Endothelial cell of umbilical vein (primary cell): ENCODE measurements around the gene KCNIP1.

Source experiments
- CTCF ChIP-seq, 2 donors: IDR thresholded peaks; 1 replicate in 1 of 2; 2 replicates in 1 of 2; pipeline ENCODE4 v1.5.1; 2011; ENCODE audit warnings: low read length in 2 of 2, mild to moderate bottlenecking in 2 of 2, moderate library complexity in 2 of 2, control low read depth in 1 of 2, inconsistent platforms in 1 of 2, low read depth in 1 of 2; ENCODE audit not compliant: insufficient read depth in 1 of 2; ENCODE audit errors: extremely low read depth in 1 of 2
- POLR2A ChIP-seq: IDR thresholded peaks from 2 replicates; pipeline ENCODE4 v1.6.1; 2012; ENCODE audit warnings: low read depth, mild to moderate bottlenecking, control low read depth, low read length

DNA sequence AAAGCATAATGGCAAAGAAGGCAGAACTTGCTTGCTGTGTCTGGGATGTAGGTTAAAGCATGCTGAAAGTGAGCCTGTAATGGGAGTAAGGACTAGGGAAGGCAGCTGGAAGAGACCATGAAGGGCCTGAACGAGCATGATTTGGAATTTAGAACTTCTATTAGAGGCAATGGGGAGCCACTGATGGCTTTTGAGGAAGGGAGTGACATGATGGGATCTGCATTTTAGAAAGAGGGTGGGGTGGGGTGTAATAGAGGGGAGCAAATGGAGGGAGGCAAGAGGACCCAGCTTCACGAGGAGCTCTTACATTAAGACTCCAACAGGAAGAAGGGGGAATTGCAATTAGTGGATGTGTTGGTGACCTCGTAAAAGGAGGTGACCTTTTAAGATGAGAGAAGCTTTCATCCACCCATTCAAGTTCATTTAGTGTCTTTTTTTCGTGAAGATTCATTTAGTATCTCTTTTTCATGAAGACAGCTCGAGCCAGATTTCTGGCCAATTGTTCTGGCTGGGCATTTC lies 266.1 kb downstream of the KCNIP1 start:
- TF ChIP-seq POLR2A: no peak
- TF ChIP-seq CTCF (IDR thresholded peaks at IDR 0.05; ENCODE audit: extremely low read depth in 1 of 2, insufficient read depth in 1 of 2, low read depth in 1 of 2, low read length in 2 of 2): no peak
